Neuronal stem cell (in vitro differentiated cells): Measurements from ENCODE around the gene FIBP.

ENCODE experiments used
- DNase-seq: peaks from one replicate; pipeline ENCODE4 v3.0.0-alpha.2; 2013; ENCODE audit warnings: low spot score
- H2AFZ ChIP-seq: one replicate; pipeline ENCODE4 v1.6.1; 2013; ENCODE audit warnings: mild to moderate bottlenecking, low read length, inconsistent platforms
- H2AK5ac ChIP-seq: 2 replicates; pipeline ENCODE4 v1.6.1; 2013; ENCODE audit warnings: low read depth, mild to moderate bottlenecking, inconsistent platforms, low read length, moderate library complexity, mixed read lengths
- H2BK120ac ChIP-seq: 2 replicates; pipeline ENCODE4 v1.6.1; 2013; ENCODE audit warnings: low read depth, mild to moderate bottlenecking, inconsistent platforms, low read length, moderate library complexity, mixed read lengths
- H2BK12ac ChIP-seq: one replicate; pipeline ENCODE4 v1.6.1; 2013; ENCODE audit warnings: low read length, inconsistent platforms
- H2BK15ac ChIP-seq: 2 replicates; pipeline ENCODE4 v1.6.1; 2013; ENCODE audit warnings: mild to moderate bottlenecking, low read length, inconsistent platforms, mixed read lengths
- H2BK5ac ChIP-seq: one replicate; pipeline ENCODE4 v1.6.1; 2013; ENCODE audit warnings: inconsistent platforms, mild to moderate bottlenecking, low read length, moderate library complexity
- H3K14ac ChIP-seq: one replicate; pipeline ENCODE4 v1.6.1; 2013; ENCODE audit warnings: low read length, inconsistent platforms
- H3K18ac ChIP-seq: 2 replicates; pipeline ENCODE4 v1.6.1; 2013; ENCODE audit warnings: low read length, inconsistent platforms
- H3K23ac ChIP-seq: 2 replicates; pipeline ENCODE4 v1.6.1; 2013; ENCODE audit warnings: low read depth, mild to moderate bottlenecking, mixed read lengths, low read length, inconsistent platforms; ENCODE audit not compliant: poor library complexity
- H3K27ac ChIP-seq: replicated peaks from 3 replicates; pipeline ENCODE4 v1.5.1; 2013; ENCODE audit warnings: low read length, inconsistent platforms
- H3K27me3 ChIP-seq, 3 experiments: 2 replicates each; pipeline ENCODE4 v1.6.1; 2013; ENCODE audit warnings: low read length in 3 of 3, mild to moderate bottlenecking in 2 of 3, inconsistent platforms in 1 of 3, low read depth in 1 of 3, mixed read lengths in 1 of 3, moderate library complexity in 1 of 3; ENCODE audit not compliant: control insufficient read depth in 3 of 3, insufficient read depth in 3 of 3
- H3K36me3 ChIP-seq, 2 donors: replicated peaks in 1 of 2; 2 replicates each; pipeline ENCODE4 v1.6.1; 2013; ENCODE audit warnings: low read length in 2 of 2; ENCODE audit not compliant: control insufficient read depth in 2 of 2, insufficient read depth in 2 of 2
- H3K4ac ChIP-seq: 2 replicates; pipeline ENCODE4 v1.6.1; 2013; ENCODE audit warnings: inconsistent platforms, mild to moderate bottlenecking, low read length, moderate library complexity
- H3K4me1 ChIP-seq, 2 donors: 1 replicate in 1 of 2; 2 replicates in 1 of 2; pipeline ENCODE4 v1.6.1; 2013; ENCODE audit warnings: low read length in 2 of 2, low read depth in 1 of 2; ENCODE audit not compliant: control insufficient read depth in 2 of 2, insufficient read depth in 1 of 2
- H3K4me2 ChIP-seq: one replicate; pipeline ENCODE4 v1.6.1; 2013; ENCODE audit warnings: mild to moderate bottlenecking, low read length, inconsistent platforms; ENCODE audit not compliant: insufficient read depth, poor library complexity, severe bottlenecking
- H3K4me3 ChIP-seq, 2 donors: 2 replicates each; pipeline ENCODE4 v1.5.1; 2013; ENCODE audit warnings: low read length in 2 of 2, mild to moderate bottlenecking in 2 of 2, inconsistent platforms in 1 of 2, moderate library complexity in 1 of 2
- H3K79me1 ChIP-seq: one replicate; pipeline ENCODE4 v1.6.1; 2013; ENCODE audit warnings: low read depth, mild to moderate bottlenecking, inconsistent platforms, low read length, moderate library complexity
- H3K9ac ChIP-seq: one replicate; pipeline ENCODE4 v1.6.1; 2013; ENCODE audit warnings: mild to moderate bottlenecking, low read depth, low read length, inconsistent platforms; ENCODE audit not compliant: poor library complexity
- H3K9me3 ChIP-seq, 2 donors: replicated peaks in 1 of 2; 2 replicates each; pipeline versions ENCODE3 to v1.6.1; 2013; ENCODE audit warnings: low read length in 2 of 2, mild to moderate bottlenecking in 2 of 2, inconsistent platforms in 1 of 2, low read depth in 1 of 2, mixed read lengths in 1 of 2, moderate library complexity in 1 of 2; ENCODE audit not compliant: control insufficient read depth in 2 of 2, insufficient read depth in 1 of 2
- H4K8ac ChIP-seq: one replicate; pipeline ENCODE4 v1.6.1; 2013; ENCODE audit warnings: low read depth, mild to moderate bottlenecking, inconsistent platforms, low read length, moderate library complexity
- H4K91ac ChIP-seq: one replicate; pipeline ENCODE4 v1.6.1; 2013; ENCODE audit warnings: low read length, low read depth, mild to moderate bottlenecking, inconsistent platforms; ENCODE audit not compliant: poor library complexity
- WGBS, 2 donors: extraction: QIAGEN DNeasy Blood & Tissue Kit; methylation state at CpG; one replicate each; pipeline ENCODE4 v1.1.7; 2013; ENCODE audit warnings: missing lambda C conversion rate in 2 of 2, mixed read lengths in 1 of 2; ENCODE audit not compliant: insufficient read length in 2 of 2, insufficient replicate concordance in 1 of 2; ENCODE audit errors: extremely low coverage in 2 of 2; 5-methylcytosine and 5-hydroxymethylcytosine counted together

FIBP gene

DNA sequence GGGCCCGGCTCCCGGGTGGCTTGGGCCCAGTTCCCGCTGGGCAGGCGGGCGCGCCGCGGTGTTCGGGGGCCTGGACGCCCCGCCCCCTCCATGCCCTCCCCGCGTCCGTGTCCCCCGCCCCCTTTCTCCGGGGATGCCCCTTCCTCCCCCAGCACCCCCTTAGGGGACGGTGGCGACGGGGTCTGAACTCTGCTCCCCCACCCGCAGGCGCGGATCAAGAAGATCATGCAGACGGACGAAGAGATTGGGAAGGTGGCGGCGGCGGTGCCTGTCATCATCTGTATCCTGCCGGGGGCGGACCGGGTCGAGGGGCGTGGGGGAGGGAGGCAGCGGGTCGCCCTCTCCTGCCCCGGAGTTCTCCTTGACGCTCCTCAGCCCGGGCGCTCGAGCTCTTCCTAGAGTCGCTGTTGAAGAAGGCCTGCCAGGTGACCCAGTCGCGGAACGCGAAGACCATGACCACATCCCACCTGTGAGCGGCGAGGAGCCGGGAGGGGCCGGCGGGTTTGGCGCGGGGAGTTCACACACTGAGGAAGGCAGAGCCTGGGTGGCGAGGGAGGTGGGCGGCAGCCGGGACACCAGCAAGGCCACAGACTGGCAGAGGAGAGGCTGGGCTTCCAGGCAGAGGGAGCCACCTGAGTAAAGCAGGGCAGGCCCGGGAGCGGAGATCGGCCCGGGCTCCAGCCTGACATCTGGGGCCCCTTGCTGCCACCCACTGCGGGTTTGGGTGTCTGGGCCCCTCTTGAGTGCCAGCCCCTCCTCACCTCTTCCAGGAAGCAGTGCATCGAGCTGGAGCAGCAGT lies 31.5 kb upstream of the FIBP start:
- H4K91ac ChIP-seq: no peak overlapping the region
- H2BK15ac ChIP-seq: peak overlapping the region; percentile 49
- H2BK12ac ChIP-seq: no peak overlapping the region
- peak overlapping the region; percentile 89 for H3K14ac ChIP-seq
- no CpG with 5 or more reads among the region's 60 CpGs for WGBS, 2 donors
- peak overlapping the region; percentile 90 to 95 for H3K4me3 ChIP-seq
- peaks cover 22% of the 10 kb centered on the region for H3K79me1 ChIP-seq
- H3K27me3 ChIP-seq: no peaks in the 10 kb centered on the region
- H3K23ac ChIP-seq: peak overlapping the region; percentile 97
- H2BK5ac ChIP-seq: no peak overlapping the region
- DNase-seq: no peak
- H2AFZ ChIP-seq: peak overlapping the region; percentile 98
- no peak overlapping the region for H3K4ac ChIP-seq
- H4K8ac ChIP-seq: no peak overlapping the region
- peak overlapping the region; percentile 98 for H3K4me2 ChIP-seq
- H3K27ac ChIP-seq: no peak overlapping the region
- H3K9me3 ChIP-seq: peaks cover 0 to 2% of the 10 kb centered on the region in 2 donors
- H2AK5ac ChIP-seq: peak overlapping the region; percentile 21
- H3K4me1 ChIP-seq: peaks cover 16 to 17% of the 10 kb centered on the region in 2 donors
- H2BK120ac ChIP-seq: peak overlapping the region; percentile 72
- peaks cover 20 to 46% of the 10 kb centered on the region in 2 donors for H3K36me3 ChIP-seq
- peak overlapping the region; percentile 94 for H3K18ac ChIP-seq
- H3K9ac ChIP-seq: peak overlapping the region; percentile 94

DNA sequence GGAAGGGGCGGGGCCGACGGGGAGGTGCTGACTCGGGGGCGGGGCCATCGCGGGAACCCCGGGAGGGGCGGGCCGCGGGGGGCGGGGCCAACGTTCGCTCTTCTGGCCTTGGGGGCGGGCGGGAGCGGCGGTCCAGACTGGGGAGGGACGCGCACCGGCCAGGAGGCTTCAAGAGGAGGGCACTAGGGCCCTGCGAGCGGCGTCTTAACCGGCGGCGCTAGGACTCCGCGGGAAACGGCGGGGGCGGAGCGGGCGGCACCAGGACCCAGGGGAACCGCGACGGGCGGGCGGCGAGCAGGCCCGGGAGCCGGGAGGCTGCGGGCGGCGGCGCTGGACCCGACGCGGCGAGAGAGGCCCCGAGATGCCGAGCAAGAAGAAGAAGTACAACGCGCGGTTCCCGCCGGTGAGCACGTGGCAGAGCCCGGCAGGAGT lies 30.9 kb upstream of the FIBP start, which contains the start of gene DRAP1:
DRAP1 (plus strand) TSS at position 286 of the 432 bp plus-strand sequence; CDS start at position 362, 76 bp downstream.
- Histone ChIP-seq H3K4me3 (peak within 1 kb of the TSS; percentile 95 to 100), H3K27me3 (no peaks in the 10 kb centered on the region), H2BK120ac (peak within 1 kb of the TSS; percentile 72), H4K91ac (no peak within 1 kb of the TSS), H2BK15ac (peak within 1 kb of the TSS; percentile 74), H3K9me3 (peaks cover 0 to 2% of the 10 kb centered on the region in 2 donors), H3K18ac (peak within 1 kb of the TSS; percentile 97), H3K27ac (no peak within 1 kb of the TSS), H4K8ac (no peak within 1 kb of the TSS), H3K9ac (peak within 1 kb of the TSS; percentile 97), H2AFZ (peak within 1 kb of the TSS; percentile 98), H2AK5ac (peak within 1 kb of the TSS; percentile 66), H2BK5ac (peak within 1 kb of the TSS; percentile 93), H3K79me1 (peaks cover 22% of the 10 kb centered on the region), H3K23ac (peak within 1 kb of the TSS; percentile 97), H3K4me1 (peaks cover 16 to 17% of the 10 kb centered on the region in 2 donors), H3K4ac (no peak within 1 kb of the TSS), H3K14ac (peak within 1 kb of the TSS; percentile 91), H3K36me3 (peaks cover 20 to 44% of the 10 kb centered on the region in 2 donors), H3K4me2 (peak within 1 kb of the TSS; percentile 98), H2BK12ac (peak within 1 kb of the TSS; percentile 86)
- DNase-seq: peak; percentile 98
- no CpG with 5 or more reads among the region's 59 CpGs for WGBS, 2 donors

DNA sequence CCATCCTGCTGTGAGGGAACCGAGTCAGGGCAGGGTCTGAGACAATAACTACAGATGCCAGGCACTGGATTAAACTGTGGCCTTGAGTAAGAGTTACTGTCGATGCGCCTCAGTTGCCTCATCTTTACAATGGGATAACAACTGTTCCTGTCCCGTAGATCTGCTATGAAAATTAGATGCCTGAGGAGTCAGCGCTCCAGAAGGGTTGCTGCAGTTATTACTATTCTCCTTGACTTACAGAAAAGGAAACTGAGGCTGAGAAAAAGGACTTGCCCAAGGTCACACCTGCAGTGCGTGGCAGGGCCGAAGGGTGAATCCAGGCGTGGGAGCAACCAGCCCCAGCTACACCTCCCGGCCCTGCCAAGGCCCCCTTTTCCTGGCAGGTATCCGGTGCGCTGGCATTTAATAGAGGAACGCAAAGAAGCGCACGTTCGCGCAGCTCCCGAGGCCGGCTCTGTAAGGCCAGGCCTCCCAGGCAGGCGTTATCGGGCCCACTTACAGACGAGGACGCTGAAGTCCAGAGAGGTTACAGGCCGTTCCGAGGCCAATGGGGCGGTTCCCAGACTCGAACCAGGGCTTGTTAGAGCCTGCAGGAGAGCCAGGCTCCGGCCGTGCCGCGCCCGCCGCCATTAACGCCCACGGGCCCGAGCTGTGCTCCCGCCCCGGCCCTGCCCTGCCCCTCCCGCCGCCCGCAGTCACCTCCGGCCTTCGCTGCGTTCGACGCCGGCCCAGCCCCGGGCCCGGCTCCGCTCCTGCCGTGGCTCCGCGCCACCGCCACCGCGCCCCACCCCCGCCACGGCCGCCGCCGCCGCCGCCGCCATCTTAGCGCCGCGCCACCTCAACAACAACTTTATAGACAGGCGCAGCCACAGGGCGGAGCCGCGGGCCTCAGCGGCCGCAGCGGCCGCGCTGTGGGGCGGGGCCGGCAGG lies 30.2 kb upstream of the FIBP start, which contains the start of gene C11orf68:
C11orf68 (minus strand) TSS at position 852 of the 930 bp plus-strand sequence; CDS start at position 821, 31 bp downstream.
- Histone ChIP-seq H2BK12ac (peak within 1 kb of the TSS; percentile 89), H3K36me3 (peaks cover 20 to 42% of the 10 kb centered on the region in 2 donors), H3K4ac (no peak within 1 kb of the TSS), H4K91ac (no peak within 1 kb of the TSS), H2AK5ac (peak within 1 kb of the TSS; percentile 66), H3K23ac (peak within 1 kb of the TSS; percentile 97), H2BK15ac (peak within 1 kb of the TSS; percentile 74), H4K8ac (no peak within 1 kb of the TSS), H3K4me1 (peaks cover 16 to 17% of the 10 kb centered on the region in 2 donors), H3K4me2 (peak within 1 kb of the TSS; percentile 98), H3K79me1 (peaks cover 22% of the 10 kb centered on the region), H2BK5ac (peak within 1 kb of the TSS; percentile 93), H2BK120ac (peak within 1 kb of the TSS; percentile 72), H3K18ac (peak within 1 kb of the TSS; percentile 97), H3K4me3 (peak within 1 kb of the TSS; percentile 95 to 100), H3K9ac (peak within 1 kb of the TSS; percentile 97), H3K9me3 (peaks cover 0 to 2% of the 10 kb centered on the region in 2 donors), H3K27me3 (no peaks in the 10 kb centered on the region), H2AFZ (peak within 1 kb of the TSS; percentile 98), H3K27ac (no peak within 1 kb of the TSS), H3K14ac (peak within 1 kb of the TSS; percentile 91)
- no CpG with 5 or more reads among the region's 77 CpGs for WGBS, 2 donors
- DNase-seq: no peak
